ENCODE measurements around the gene SRSF10. TPM values are rescaled to one million over a fixed set of nuclear protein-coding genes. Genes with fewer than 3 reads are reported as not detected.

SRSF10 gene
- total and polyA plus RNA-seq, 9 of the 15 experiments (the other 6 are each of a cell fraction or from before 2014, with no cell fraction given) = 154 to 264 (median 205) TPM

DNA sequence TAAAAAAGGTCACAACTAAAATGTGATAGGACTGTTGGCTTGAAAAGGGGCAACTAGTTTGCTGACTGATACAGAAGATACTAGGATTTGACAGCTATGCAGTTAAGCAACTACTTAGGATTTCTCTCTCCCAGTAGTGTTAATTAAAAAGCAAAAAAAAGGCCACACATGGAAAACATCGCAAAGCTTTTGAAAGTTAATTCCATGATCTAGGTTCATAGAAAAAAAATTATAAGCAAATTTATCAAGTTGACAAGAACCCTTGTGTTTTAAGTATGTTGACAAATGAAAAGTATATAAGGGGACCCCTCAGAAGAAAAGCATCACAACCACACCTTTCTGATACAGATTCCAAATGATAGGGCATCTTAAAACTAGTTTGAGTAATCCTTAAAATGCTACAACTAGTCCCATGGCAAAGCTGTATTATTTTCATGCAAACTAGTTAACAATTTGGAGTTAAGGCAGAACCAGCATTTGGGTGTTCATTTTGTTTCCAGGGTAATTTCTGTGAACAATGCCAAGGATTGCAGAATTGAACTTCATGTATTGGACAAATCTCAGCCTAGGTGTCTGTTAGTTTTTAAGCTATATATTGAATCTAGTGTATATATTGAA is 16.4 kb downstream of the SRSF10 start (continued):
- TF ChIP-seq ASH1L (IDR thresholded peaks at IDR 0.05; ENCODE audit: borderline replicate concordance, low read depth, partially characterized antibody) (no peak), ILF3 (IDR thresholded peaks at IDR 0.05; ENCODE audit: borderline replicate concordance) (peak; percentile 81), SMAD2 (IDR thresholded peaks at IDR 0.05; ENCODE audit: low read depth, low read length) (no peak), ZFP1 (CRISPR knock-in tag; IDR thresholded peaks at IDR 0.05) (no peak), WHSC1 (IDR thresholded peaks at IDR 0.05; ENCODE audit: low read length) (no peak), RBM17 (IDR thresholded peaks at IDR 0.05; ENCODE audit: borderline replicate concordance, low read depth, low read length) (no peak), MEF2A (IDR thresholded peaks at IDR 0.05; ENCODE audit: control insufficient read depth, low read depth, low read length) (no peak), STAT5A (IDR thresholded peaks at IDR 0.05; ENCODE audit: borderline replicate concordance, low read length) (peak; percentile 10; the same call in 1 of the 2 replicates), ARID1B (IDR thresholded peaks at IDR 0.05) (no peak), CTBP1 (IDR thresholded peaks at IDR 0.05; ENCODE audit: borderline replicate concordance) (no peak), ZNF511 (CRISPR knock-in tag; IDR thresholded peaks at IDR 0.05) (no peak), NFIC (IDR thresholded peaks at IDR 0.05) (no peak), CHCHD3 (CRISPR knock-in tag; IDR thresholded peaks at IDR 0.05) (no peak), GTF2F1 (IDR thresholded peaks at IDR 0.05; ENCODE audit: low read depth, low read length) (no peak), HBP1 (CRISPR knock-in tag; IDR thresholded peaks at IDR 0.05) (peak; percentile 16; the same call in 1 of the 2 replicates), SAFB (IDR thresholded peaks at IDR 0.05; ENCODE audit: borderline replicate concordance, low read depth, low read length) (no peak), ZNF274 (IDR thresholded peaks at IDR 0.05; ENCODE audit: borderline replicate concordance, low read depth, low read length) (no peak), MBD2 (IDR thresholded peaks at IDR 0.05; ENCODE audit: borderline replicate concordance, low read depth) (no peak), ZNF586 (CRISPR knock-in tag; conservative IDR thresholded peaks at IDR 0.05) (peak; percentile 56; the same call in 1 of the 2 replicates), ZBTB8A (IDR thresholded peaks at IDR 0.05; ENCODE audit: partially characterized antibody) (no peak), POLR2H (tag; IDR thresholded peaks at IDR 0.05; ENCODE audit: low read depth) (0 out of 2 replicates have a peak, but pooled peaks have one; percentile 26), CREB1 (IDR thresholded peaks at IDR 0.05) (peak; percentile 2; the same call in 1 of the 2 replicates), CREB1 (CRISPR knock-in tag; IDR thresholded peaks at IDR 0.05) (no peak)
- TF ChIP-seq, protein P1, sequence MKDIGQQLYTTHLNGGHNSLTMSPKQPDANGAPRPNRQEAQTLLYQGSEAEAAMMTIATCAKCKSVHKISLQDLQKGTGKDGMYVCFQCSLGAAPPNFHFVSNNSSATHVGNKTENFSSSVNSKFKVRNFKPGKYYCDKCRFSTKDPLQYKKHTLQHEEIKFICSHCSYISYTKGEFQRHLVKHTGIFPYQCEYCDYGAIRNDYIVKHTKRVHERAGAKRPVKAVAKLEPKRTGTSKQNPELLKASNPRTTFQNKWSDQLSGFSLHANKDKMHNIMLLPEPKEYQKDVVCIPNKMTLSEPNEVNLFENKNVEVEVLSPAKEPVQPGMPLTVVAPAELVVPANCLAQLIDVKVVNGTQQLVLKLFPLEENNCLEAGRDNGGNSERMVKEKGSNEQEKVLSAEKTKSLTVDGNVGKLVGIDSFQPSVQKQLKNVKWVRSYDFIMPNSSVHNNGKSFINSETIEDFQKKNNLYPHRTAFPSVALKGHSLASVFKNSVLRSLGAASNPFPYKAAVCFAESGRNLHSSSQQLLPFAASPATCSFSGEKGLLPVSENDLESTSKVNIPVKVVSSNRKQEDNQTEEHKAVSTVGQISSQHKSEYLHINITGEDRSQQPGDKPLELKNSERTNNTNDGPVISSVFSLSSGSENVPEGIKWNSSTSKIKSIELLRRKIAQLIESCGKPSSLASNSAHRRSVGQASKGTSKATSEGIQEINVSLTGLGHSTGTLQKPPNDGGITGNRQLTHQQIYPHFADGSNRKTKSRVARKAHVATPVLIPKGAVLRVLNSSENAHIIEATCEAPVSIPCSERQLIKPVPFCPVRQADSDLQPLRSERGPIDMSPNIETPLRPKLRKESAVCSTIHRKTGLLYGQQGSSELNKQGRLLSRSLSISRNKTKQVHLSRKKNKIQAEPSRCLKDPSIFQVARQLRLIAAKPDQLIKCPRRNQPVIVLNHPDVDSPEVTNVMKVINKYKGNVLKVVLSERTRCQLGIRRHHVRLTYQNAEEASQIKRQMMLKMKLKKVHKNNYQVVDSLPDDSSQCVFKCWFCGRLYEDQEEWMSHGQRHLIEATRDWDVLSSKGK (CRISPR knock-in tag; IDR thresholded peaks at IDR 0.05) = no peak

Data from K562 (cell line).